IMR-90 (cell line): Measurements from ENCODE around the gene TRIM66. TPM values are rescaled to one million over a fixed set of nuclear protein-coding genes. Genes with fewer than 3 reads are reported as not detected.

Experiments
- ATAC-seq: fragments of 200-7000 bp; cut with Tn5 transposase; 2 replicates; pipeline ENCODE4 v1.9.1; 2020; ENCODE audit warnings: low read depth, mild to moderate bottlenecking, moderate library complexity
- BruUV-seq: library from RNA; stranded (reverse); fragments of 400-500 nt; replicated peaks from 2 replicates; lab custom pipeline; 2021; lab: Mats Ljungman, UMichigan
- CTCF ChIA-PET: fragments of 300-600 bp; formaldehyde crosslinking; extraction: SDS; loops from one replicate; lab custom pipeline; 2021; ENCODE audit warnings: antibody characterized with exemption; lab: Yijun Ruan, JAX
- POLR2A ChIA-PET: fragments of 300-600 bp; sonication (Branson Sonifier 250); formaldehyde crosslinking; loops from one replicate; lab custom pipeline; 2022; ENCODE audit warnings: antibody characterized with exemption; ENCODE audit not compliant: unreplicated experiment; lab: Charles Lee
- DNase-seq: peaks from one replicate; pipeline ENCODE4 v3.0.0; 2013
- H2AFZ ChIP-seq: replicated peaks from 2 replicates; pipeline ENCODE3; 2013; ENCODE audit warnings: low read length, mild to moderate bottlenecking; ENCODE audit not compliant: poor library complexity
- H2AK5ac ChIP-seq: 2 replicates; pipeline ENCODE4 v1.6.1; 2013; ENCODE audit warnings: low read depth, low read length, inconsistent platforms
- H2AK9ac ChIP-seq: replicated peaks from 2 replicates; pipeline ENCODE3; 2013; ENCODE audit warnings: mild to moderate bottlenecking, low read depth, low read length, moderate library complexity; ENCODE audit not compliant: poor library complexity
- H2BK120ac ChIP-seq: 2 replicates; pipeline ENCODE4 v1.6.1; 2013; ENCODE audit warnings: low read depth, low read length, inconsistent platforms
- H2BK15ac ChIP-seq: 3 replicates; pipeline ENCODE4 v1.6.1; 2013; ENCODE audit warnings: low read depth, low read length, inconsistent platforms
- H2BK20ac ChIP-seq: 2 replicates; pipeline ENCODE4 v1.6.1; 2013; ENCODE audit warnings: low read depth, mild to moderate bottlenecking, inconsistent platforms, low read length, moderate library complexity
- H2BK5ac ChIP-seq: 2 replicates; pipeline ENCODE4 v1.6.1; 2013; ENCODE audit warnings: mild to moderate bottlenecking, low read depth, low read length, inconsistent platforms; ENCODE audit not compliant: poor library complexity, severe bottlenecking
- H3K14ac ChIP-seq: replicated peaks from 2 replicates; pipeline ENCODE4 v1.6.1; 2013; ENCODE audit warnings: low read depth, low read length, inconsistent platforms
- H3K18ac ChIP-seq: 2 replicates; pipeline ENCODE4 v1.6.1; 2013; ENCODE audit warnings: low read depth, low read length, control low read depth
- H3K23ac ChIP-seq: 2 replicates; pipeline ENCODE4 v1.6.1; 2013; ENCODE audit warnings: low read depth, low read length, inconsistent platforms
- H3K27ac ChIP-seq: 2 replicates; pipeline ENCODE4 v1.5.1; 2013; ENCODE audit warnings: mild to moderate bottlenecking, control low read depth, low read length; ENCODE audit not compliant: insufficient read depth
- H3K27me3 ChIP-seq: 2 replicates; pipeline ENCODE4 v1.6.1; 2013; ENCODE audit warnings: low read length; ENCODE audit not compliant: control insufficient read depth, insufficient read depth
- H3K36me3 ChIP-seq: 2 replicates; pipeline ENCODE4 v1.6.1; 2013; ENCODE audit warnings: low read length, mixed read lengths; ENCODE audit not compliant: control insufficient read depth, insufficient read depth
- H3K4ac ChIP-seq: 2 replicates; pipeline ENCODE4 v1.6.1; 2013; ENCODE audit warnings: low read depth, low read length, inconsistent platforms
- H3K4me1 ChIP-seq: 2 replicates; pipeline ENCODE4 v1.6.1; 2013; ENCODE audit warnings: low read length, mixed read lengths; ENCODE audit not compliant: control insufficient read depth, insufficient read depth
- H3K4me2 ChIP-seq: 2 replicates; pipeline ENCODE4 v1.6.1; 2013; ENCODE audit warnings: low read depth, mild to moderate bottlenecking, control low read depth, low read length, moderate library complexity
- H3K4me3 ChIP-seq: 2 replicates; pipeline ENCODE4 v1.5.1; 2013; ENCODE audit warnings: low read depth, mild to moderate bottlenecking, control low read depth, low read length, moderate library complexity; ENCODE audit not compliant: insufficient read depth
- H3K56ac ChIP-seq: 2 replicates; pipeline ENCODE4 v1.6.1; 2013; ENCODE audit warnings: low read length, inconsistent platforms; ENCODE audit not compliant: insufficient read depth; ENCODE audit errors: extremely low read depth
- H3K79me1 ChIP-seq, 2 experiments: 2 replicates each; pipeline ENCODE4 v1.6.1; 2013; ENCODE audit warnings: low read length in 2 of 2, inconsistent platforms in 1 of 2, low read depth in 1 of 2
- H3K9ac ChIP-seq: 2 replicates; pipeline ENCODE4 v1.6.1; 2013; ENCODE audit warnings: low read depth, low read length, control low read depth
- H3K9me1 ChIP-seq: 2 replicates; pipeline ENCODE4 v1.6.1; 2013; ENCODE audit warnings: low read length, inconsistent platforms; ENCODE audit not compliant: insufficient read depth
- H3K9me3 ChIP-seq: 2 replicates; pipeline ENCODE4 v1.6.1; 2013; ENCODE audit warnings: low read length; ENCODE audit not compliant: control insufficient read depth, insufficient read depth
- H4K20me1 ChIP-seq: 2 replicates; pipeline ENCODE4 v1.6.1; 2013; ENCODE audit warnings: low read length, inconsistent platforms; ENCODE audit not compliant: insufficient read depth
- H4K5ac ChIP-seq: 2 replicates; pipeline ENCODE4 v1.6.1; 2013; ENCODE audit warnings: mild to moderate bottlenecking, low read depth, low read length, control low read depth
- H4K8ac ChIP-seq, 2 experiments: 2 replicates each; pipeline ENCODE4 v1.6.1; 2013; ENCODE audit warnings: low read depth in 2 of 2, low read length in 2 of 2, control low read depth in 1 of 2, inconsistent platforms in 1 of 2
- H4K91ac ChIP-seq: 2 replicates; pipeline ENCODE4 v1.6.1; 2013; ENCODE audit warnings: low read depth, low read length, inconsistent platforms; ENCODE audit not compliant: insufficient read depth
- USF2 ChIP-seq: fragments of 150-350 bp; IDR thresholded peaks from 2 replicates; pipeline ENCODE4 v1.6.1; 2017; ENCODE audit warnings: mild to moderate bottlenecking, antibody characterized with exemption, low read length, low read depth
- WGBS, 2 experiments: methylation state at CpG; one replicate each; pipeline versions ENCODE4 v1.1.5 to v1.1.7; 2013; ENCODE audit warnings: missing lambda C conversion rate in 2 of 2; ENCODE audit not compliant: insufficient read length in 1 of 2; ENCODE audit errors: extremely low coverage in 2 of 2; 5-methylcytosine and 5-hydroxymethylcytosine counted together
- dilution Hi-C: fragments of 300-500 bp; cut with HindIII; formaldehyde crosslinking; loops from one replicate; pipeline ENCODE4 v1.14.3; 2018; ENCODE audit warnings: low sequenced_read_pairs; ENCODE audit not compliant: unreplicated experiment
- in situ Hi-C: fragments of 300-500 bp; cut with MboI; formaldehyde crosslinking; loops from 3 replicates; pipeline ENCODE4 v1.14.3; 2019; ENCODE audit warnings: low sequenced_read_pairs, inconsistent platforms, mixed read lengths
- intact Hi-C: fragments of 100-400 bp; cut with micrococcal nuclease; formaldehyde crosslinking; loops from 2 replicates; pipeline ENCODE4 v1.10.0; 2022
- polyA plus RNA-seq, 3 experiments: library from polyadenylated mRNA; depleted of rRNA; stranded (reverse); fragments of >200 nt; gene quantifications; 2 replicates each; pipeline ENCODE4 v1.2.3, GENCODE V29; 2012; ENCODE audit warnings: low replicate concordance in 1 of 3
- total RNA-seq: library from RNA; depleted of rRNA; stranded (reverse); fragments of >200 nt; gene quantifications from 2 replicates; pipeline ENCODE4 v1.2.3, GENCODE V29; 2012

Gene TRIM66
- total and polyA plus RNA-seq, 2 of the 4 experiments (the other 2 are of a cell fraction), result 4.4 to 5.0 TPM

GRCh38 chr11:8656291-8656690, 26.2 kb downstream of the TRIM66 start:
- Histone ChIP-seq H4K8ac (no peak overlapping the region), H3K18ac (no peak overlapping the region), H2BK20ac (no peak overlapping the region), H2BK15ac (no peak overlapping the region), H3K56ac (no peak overlapping the region), H3K9me3 (no peaks in the 10 kb centered on the region), H2AK5ac (no peak overlapping the region), H3K4me1 (peaks cover 10% of the 10 kb centered on the region), H3K9ac (no peak overlapping the region), H3K4ac (no peak overlapping the region), H4K5ac (no peak overlapping the region), H3K9me1 (peaks cover 10% of the 10 kb centered on the region), H3K4me2 (no peak overlapping the region), H3K27me3 (no peaks in the 10 kb centered on the region), H2BK120ac (no peak overlapping the region), H2AK9ac (no peak overlapping the region), H4K20me1 (peaks cover 4% of the 10 kb centered on the region; the same call in 1 of the 2 replicates), H2BK5ac (no peak overlapping the region), H3K27ac (no peak overlapping the region), H2AFZ (no peak overlapping the region), H3K14ac (no peak overlapping the region), H3K4me3 (no peak overlapping the region), H3K23ac (no peak overlapping the region), H3K79me1 (peaks cover 2 to 5% of the 10 kb centered on the region in 2 experiments; a peak in 1 of 4 replicates), H4K91ac (no peak overlapping the region), H3K36me3 (no peaks in the 10 kb centered on the region; the same call in 1 of the 2 replicates)
- dilution Hi-C loops (no loop called here), intact Hi-C loops (no loop called here), in situ Hi-C loops (no loop called here)
- no peak for ATAC-seq
- no TSS peak for BruUV-seq
- WGBS, 2 experiments, result 100% methylated on average over 1 of the region's 2 CpGs; no CpG with 5 or more reads in 1 of the 2 experiments
- no peak for TF ChIP-seq USF2
- ChIA-PET POLR2A (no interaction called here), CTCF (interaction anchor here (0.6 kb wide), 1 partner anchor 91 kb away, joined by 3 read pairs; no protein-coding TSS in a partner anchor)
- no peak for DNase-seq
